WTC11 (cell line): Measurements from ENCODE around the gene U2AF2. TPM values are rescaled to one million over a fixed set of nuclear protein-coding genes. Genes with fewer than 3 reads are reported as not detected.

Source experiments
- ATAC-seq: fragments of 200-7000 bp; cut with Tn5 transposase; 2 replicates; pipeline ENCODE4 v1.10.0; 2021; ENCODE audit warnings: mild to moderate bottlenecking, moderate library complexity
- CTCF ChIA-PET: fragments of 300-600 bp; sonication (Branson Sonifier 250); formaldehyde crosslinking; loops from one replicate; lab custom pipeline; 2021; ENCODE audit warnings: antibody characterized with exemption; lab: Charles Lee
- POLR2A ChIA-PET: fragments of 350-600 bp; sonication (Branson Sonifier 250); formaldehyde crosslinking; loops from one replicate; lab custom pipeline; 2021; ENCODE audit warnings: antibody characterized with exemption; lab: Charles Lee
- DNase-seq: peaks from one replicate; pipeline ENCODE4 v3.0.0; 2021; ENCODE audit warnings: low spot score
- H3K27ac Mint-ChIP-seq: 2 replicates; pipeline ENCODE4 v1.8.0; 2021; ENCODE audit warnings: mixed read lengths
- H3K27me3 Mint-ChIP-seq: 2 replicates; pipeline ENCODE4 v1.8.0; 2021; ENCODE audit warnings: low read depth, mild to moderate bottlenecking, moderate library complexity, mixed read lengths
- H3K36me3 Mint-ChIP-seq: 2 replicates; pipeline ENCODE4 v1.8.0; 2021; ENCODE audit warnings: mixed read lengths
- H3K4me1 Mint-ChIP-seq: 2 replicates; pipeline ENCODE4 v1.8.0; 2022; ENCODE audit warnings: mixed read lengths
- H3K4me3 Mint-ChIP-seq: 2 replicates; pipeline ENCODE4 v1.8.0; 2021; ENCODE audit warnings: mild to moderate bottlenecking, moderate library complexity, mixed read lengths
- H3K9me3 Mint-ChIP-seq: 2 replicates; pipeline ENCODE4 v1.8.0; 2021; ENCODE audit warnings: mixed read lengths
- CBFB ChIP-seq: sonication (generic); formaldehyde crosslinking; IDR thresholded peaks from 2 replicates; pipeline ENCODE4 v1.8.1; 2022; ENCODE audit warnings: mild to moderate bottlenecking, low read depth, missing genetic modification reagents
- ELF4 ChIP-seq: sonication (generic); formaldehyde crosslinking; IDR thresholded peaks from 2 replicates; pipeline ENCODE4 v1.8.1; 2022; ENCODE audit warnings: low read depth, mild to moderate bottlenecking, moderate library complexity, missing genetic modification reagents
- FOXP1 ChIP-seq: sonication (generic); formaldehyde crosslinking; IDR thresholded peaks from 2 replicates; pipeline ENCODE4 v1.8.0; 2022; ENCODE audit warnings: missing genetic modification reagents, mild to moderate bottlenecking, moderate library complexity, borderline replicate concordance
- GTF2I ChIP-seq: fragments of 250-450 bp; sonication (Bioruptor Pico); conservative IDR thresholded peaks from 2 replicates; pipeline ENCODE4 v1.4.0; 2021; ENCODE audit warnings: mild to moderate bottlenecking
- JAZF1 ChIP-seq: fragments of 250-450 bp; sonication (Bioruptor Pico); IDR thresholded peaks from 2 replicates; pipeline ENCODE4 v1.9.0; 2021; ENCODE audit warnings: moderate library complexity, mild to moderate bottlenecking, inconsistent platforms
- JUN ChIP-seq: sonication (generic); formaldehyde crosslinking; IDR thresholded peaks from 2 replicates; pipeline ENCODE4 v1.8.0; 2023; ENCODE audit warnings: mild to moderate bottlenecking, missing genetic modification reagents
- KAT7 ChIP-seq: sonication (generic); formaldehyde crosslinking; IDR thresholded peaks from 2 replicates; pipeline ENCODE4 v1.8.1; 2023; ENCODE audit warnings: missing genetic modification reagents, mild to moderate bottlenecking, borderline replicate concordance
- NFATC4 ChIP-seq: fragments of 250-450 bp; sonication (Bioruptor Pico); IDR thresholded peaks from 2 replicates; pipeline ENCODE4 v1.9.0; 2021; ENCODE audit warnings: mild to moderate bottlenecking
- NFE2L1 ChIP-seq: sonication (generic); formaldehyde crosslinking; IDR thresholded peaks from 2 replicates; pipeline ENCODE4 v1.8.1; 2023; ENCODE audit warnings: missing genetic modification reagents
- OVOL2 ChIP-seq: fragments of 250-450 bp; sonication (Bioruptor Pico); IDR thresholded peaks from 2 replicates; pipeline ENCODE4 v1.9.0; 2021; ENCODE audit warnings: mild to moderate bottlenecking, borderline replicate concordance
- TEAD1 ChIP-seq: sonication (generic); formaldehyde crosslinking; IDR thresholded peaks from 2 replicates; pipeline ENCODE4 v1.8.0; 2022; ENCODE audit warnings: mild to moderate bottlenecking, missing genetic modification reagents
- ZNF263 ChIP-seq: sonication (generic); formaldehyde crosslinking; IDR thresholded peaks from 2 replicates; pipeline ENCODE4 v1.8.1; 2022; ENCODE audit warnings: low read depth, mild to moderate bottlenecking, moderate library complexity, missing genetic modification reagents
- ZNF317 ChIP-seq: sonication (generic); formaldehyde crosslinking; IDR thresholded peaks from 2 replicates; pipeline ENCODE4 v1.8.1; 2023; ENCODE audit warnings: low read depth, mild to moderate bottlenecking, moderate library complexity, missing genetic modification reagents, borderline replicate concordance
- total RNA-seq: library from RNA; stranded (reverse); gene quantifications from 3 replicates; pipeline ENCODE4 v1.2.3, GENCODE V29; 2021
- TF ChIP-seq, protein P1 (sequence below): sonication (generic); formaldehyde crosslinking; IDR thresholded peaks from 2 replicates; pipeline ENCODE4 v1.8.1; 2023; ENCODE audit warnings: mild to moderate bottlenecking, moderate library complexity, missing genetic modification reagents
- TF ChIP-seq, protein P2 (sequence below): sonication (generic); formaldehyde crosslinking; IDR thresholded peaks from 2 replicates; pipeline ENCODE4 v1.8.1; 2023; ENCODE audit warnings: mild to moderate bottlenecking, missing genetic modification reagents, moderate library complexity
- TF ChIP-seq, protein P3 (sequence below): sonication (generic); formaldehyde crosslinking; IDR thresholded peaks from 2 replicates; pipeline ENCODE4 v1.8.1; 2023; ENCODE audit warnings: mild to moderate bottlenecking, missing genetic modification reagents
- TF ChIP-seq, protein P4 (sequence below): fragments of 250-450 bp; sonication (Bioruptor Pico); IDR thresholded peaks from 2 replicates; pipeline ENCODE4 v1.9.0; 2021; ENCODE audit warnings: moderate library complexity, mild to moderate bottlenecking, inconsistent platforms, borderline replicate concordance
- TF ChIP-seq, protein P5 (sequence below): sonication (generic); formaldehyde crosslinking; IDR thresholded peaks from 2 replicates; pipeline ENCODE4 v1.8.0; 2022; ENCODE audit warnings: mild to moderate bottlenecking, missing genetic modification reagents
- TF ChIP-seq, protein P6 (sequence below): sonication (generic); formaldehyde crosslinking; IDR thresholded peaks from 2 replicates; pipeline ENCODE4 v1.8.1; 2023; ENCODE audit warnings: mild to moderate bottlenecking, missing genetic modification reagents
- TF ChIP-seq, protein P7 (sequence below): sonication (generic); formaldehyde crosslinking; IDR thresholded peaks from 2 replicates; pipeline ENCODE4 v1.8.0; 2022; ENCODE audit warnings: mild to moderate bottlenecking, missing genetic modification reagents
- TF ChIP-seq, protein P8 (sequence below): sonication (generic); formaldehyde crosslinking; IDR thresholded peaks from 2 replicates; pipeline ENCODE4 v1.8.1; 2022; ENCODE audit warnings: mild to moderate bottlenecking, moderate library complexity, missing genetic modification reagents

U2AF2 gene
- total RNA-seq, 1 experiment from 2014 or later, result 302 TPM

DNA sequence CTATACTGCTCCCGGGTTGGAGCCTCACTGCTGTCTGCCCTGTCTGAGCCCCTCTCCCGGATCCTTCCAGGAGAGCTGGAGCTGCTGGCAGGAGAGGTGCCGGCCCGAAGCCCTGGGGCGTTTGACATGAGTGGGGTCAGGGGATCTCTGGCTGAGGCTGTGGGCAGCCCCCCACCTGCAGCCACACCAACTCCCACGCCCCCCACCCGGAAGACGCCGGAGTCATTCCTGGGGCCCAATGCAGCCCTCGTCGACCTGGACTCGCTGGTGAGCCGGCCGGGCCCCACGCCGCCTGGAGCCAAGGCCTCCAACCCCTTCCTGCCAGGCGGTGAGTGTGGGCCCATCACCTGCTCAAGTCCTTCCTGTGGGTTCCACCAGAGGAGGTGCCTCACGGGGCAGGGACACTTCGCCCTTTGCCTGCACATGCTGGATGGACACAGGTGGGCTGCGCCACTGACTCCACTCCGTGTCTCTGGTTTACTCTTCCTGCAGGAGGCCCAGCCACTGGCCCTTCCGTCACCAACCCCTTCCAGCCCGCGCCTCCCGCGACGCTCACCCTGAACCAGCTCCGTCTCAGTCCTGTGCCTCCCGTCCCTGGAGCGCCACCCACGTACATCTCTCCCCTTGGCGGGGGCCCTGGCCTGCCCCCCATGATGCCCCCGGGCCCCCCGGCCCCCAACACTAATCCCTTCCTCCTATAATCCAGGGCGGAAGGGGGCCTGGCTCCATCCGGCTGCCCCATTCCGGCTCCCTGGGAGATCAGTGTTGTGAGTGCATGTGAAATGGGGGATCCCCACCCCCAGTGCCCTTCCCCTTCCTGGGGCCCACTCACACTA is 40.0 kb downstream of the U2AF2 start:
- H3K27ac Mint-ChIP-seq, result no peak overlapping the region
- no peak overlapping the region for H3K4me3 Mint-ChIP-seq
- TF ChIP-seq TEAD1 (CRISPR knock-in tag), result no peak
- no peak for TF ChIP-seq JAZF1 (CRISPR knock-in tag)
- TF ChIP-seq, protein P1, sequence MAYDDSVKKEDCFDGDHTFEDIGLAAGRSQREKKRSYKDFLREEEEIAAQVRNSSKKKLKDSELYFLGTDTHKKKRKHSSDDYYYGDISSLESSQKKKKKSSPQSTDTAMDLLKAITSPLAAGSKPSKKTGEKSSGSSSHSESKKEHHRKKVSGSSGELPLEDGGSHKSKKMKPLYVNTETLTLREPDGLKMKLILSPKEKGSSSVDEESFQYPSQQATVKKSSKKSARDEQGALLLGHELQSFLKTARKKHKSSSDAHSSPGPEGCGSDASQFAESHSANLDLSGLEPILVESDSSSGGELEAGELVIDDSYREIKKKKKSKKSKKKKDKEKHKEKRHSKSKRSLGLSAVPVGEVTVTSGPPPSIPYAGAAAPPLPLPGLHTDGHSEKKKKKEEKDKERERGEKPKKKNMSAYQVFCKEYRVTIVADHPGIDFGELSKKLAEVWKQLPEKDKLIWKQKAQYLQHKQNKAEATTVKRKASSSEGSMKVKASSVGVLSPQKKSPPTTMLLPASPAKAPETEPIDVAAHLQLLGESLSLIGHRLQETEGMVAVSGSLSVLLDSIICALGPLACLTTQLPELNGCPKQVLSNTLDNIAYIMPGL (CRISPR knock-in tag), result no peak
- no peak for TF ChIP-seq ZNF317 (CRISPR knock-in tag)
- no peak for TF ChIP-seq ELF4 (CRISPR knock-in tag)
- TF ChIP-seq, all 79 proteins: peak for 0
- Mint-ChIP-seq H3K36me3 (peaks cover 28% of the 10 kb centered on the region), H3K9me3 (no peaks in the 10 kb centered on the region), H3K4me1 (no peaks in the 10 kb centered on the region), H3K27me3 (no peaks in the 10 kb centered on the region)
- DNase-seq (no peak), ATAC-seq (no peak)
- ChIA-PET POLR2A (no interaction called here), CTCF (interaction anchor here (1.5 kb wide), 1 partner anchor 9 kb away, joined by 3 read pairs; no protein-coding TSS in a partner anchor)

DNA sequence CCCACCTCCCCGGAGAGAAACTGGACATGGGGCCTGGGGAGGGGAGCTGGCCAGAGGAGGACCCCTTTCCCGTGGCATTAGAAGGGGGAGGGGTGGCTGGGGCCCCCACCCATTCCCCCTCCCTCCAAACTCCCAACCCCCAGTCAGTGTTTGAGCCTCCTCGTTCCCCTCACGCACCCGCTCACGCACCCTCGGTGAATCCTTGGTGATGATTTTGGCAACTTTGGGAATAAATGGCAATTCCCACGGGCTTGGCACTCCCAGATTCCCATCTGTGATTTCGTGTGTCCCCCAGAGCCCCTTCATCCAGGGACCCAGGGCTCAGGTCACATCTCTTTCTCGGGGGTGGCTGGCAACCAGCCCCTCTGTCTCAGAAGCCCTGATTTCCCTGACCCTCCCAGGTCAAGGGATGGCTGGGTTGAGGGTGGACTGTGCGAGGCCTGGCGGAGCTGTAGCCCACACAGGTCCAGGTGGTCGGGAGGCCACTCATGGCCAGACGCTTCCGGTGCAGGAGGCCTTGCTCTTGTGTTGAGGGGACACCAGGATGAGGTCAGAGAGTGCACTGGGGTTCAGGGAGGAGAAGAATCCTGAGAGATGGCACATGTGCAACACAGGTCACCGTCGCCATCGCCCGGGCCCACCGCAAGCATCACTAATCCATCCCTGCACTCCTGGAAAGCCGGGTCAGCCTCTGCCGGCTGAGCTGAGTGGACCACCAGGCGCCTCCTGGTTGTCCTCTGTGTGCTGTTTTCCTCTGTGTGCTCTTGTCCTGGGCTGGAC is 40.9 kb downstream of the U2AF2 start:
- Mint-ChIP-seq H3K27ac (no peak overlapping the region), H3K9me3 (no peaks in the 10 kb centered on the region), H3K4me3 (no peak overlapping the region), H3K36me3 (peaks cover 28% of the 10 kb centered on the region), H3K27me3 (no peaks in the 10 kb centered on the region), H3K4me1 (no peaks in the 10 kb centered on the region)
- no peak for TF ChIP-seq GTF2I
- TF ChIP-seq NFE2L1 (CRISPR knock-in tag), result no peak
- TF ChIP-seq, protein P2, sequence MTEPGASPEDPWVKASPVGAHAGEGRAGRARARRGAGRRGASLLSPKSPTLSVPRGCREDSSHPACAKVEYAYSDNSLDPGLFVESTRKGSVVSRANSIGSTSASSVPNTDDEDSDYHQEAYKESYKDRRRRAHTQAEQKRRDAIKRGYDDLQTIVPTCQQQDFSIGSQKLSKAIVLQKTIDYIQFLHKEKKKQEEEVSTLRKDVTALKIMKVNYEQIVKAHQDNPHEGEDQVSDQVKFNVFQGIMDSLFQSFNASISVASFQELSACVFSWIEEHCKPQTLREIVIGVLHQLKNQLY, result no peak
- no peak for TF ChIP-seq ZNF263 (CRISPR knock-in tag)
- TF ChIP-seq, protein P3, sequence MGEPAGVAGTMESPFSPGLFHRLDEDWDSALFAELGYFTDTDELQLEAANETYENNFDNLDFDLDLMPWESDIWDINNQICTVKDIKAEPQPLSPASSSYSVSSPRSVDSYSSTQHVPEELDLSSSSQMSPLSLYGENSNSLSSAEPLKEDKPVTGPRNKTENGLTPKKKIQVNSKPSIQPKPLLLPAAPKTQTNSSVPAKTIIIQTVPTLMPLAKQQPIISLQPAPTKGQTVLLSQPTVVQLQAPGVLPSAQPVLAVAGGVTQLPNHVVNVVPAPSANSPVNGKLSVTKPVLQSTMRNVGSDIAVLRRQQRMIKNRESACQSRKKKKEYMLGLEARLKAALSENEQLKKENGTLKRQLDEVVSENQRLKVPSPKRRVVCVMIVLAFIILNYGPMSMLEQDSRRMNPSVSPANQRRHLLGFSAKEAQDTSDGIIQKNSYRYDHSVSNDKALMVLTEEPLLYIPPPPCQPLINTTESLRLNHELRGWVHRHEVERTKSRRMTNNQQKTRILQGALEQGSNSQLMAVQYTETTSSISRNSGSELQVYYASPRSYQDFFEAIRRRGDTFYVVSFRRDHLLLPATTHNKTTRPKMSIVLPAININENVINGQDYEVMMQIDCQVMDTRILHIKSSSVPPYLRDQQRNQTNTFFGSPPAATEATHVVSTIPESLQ (CRISPR knock-in tag), result no peak
- TF ChIP-seq, protein P4, sequence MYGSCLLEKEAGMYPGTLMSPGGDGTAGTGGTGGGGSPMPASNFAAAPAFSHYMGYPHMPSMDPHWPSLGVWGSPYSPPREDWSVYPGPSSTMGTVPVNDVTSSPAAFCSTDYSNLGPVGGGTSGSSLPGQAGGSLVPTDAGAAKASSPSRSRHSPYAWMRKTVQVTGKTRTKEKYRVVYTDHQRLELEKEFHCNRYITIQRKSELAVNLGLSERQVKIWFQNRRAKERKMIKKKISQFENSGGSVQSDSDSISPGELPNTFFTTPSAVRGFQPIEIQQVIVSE (CRISPR knock-in tag), result no peak
- TF ChIP-seq JAZF1 (CRISPR knock-in tag), result no peak
- no peak for TF ChIP-seq FOXP1 (CRISPR knock-in tag)
- TF ChIP-seq, protein P5, sequence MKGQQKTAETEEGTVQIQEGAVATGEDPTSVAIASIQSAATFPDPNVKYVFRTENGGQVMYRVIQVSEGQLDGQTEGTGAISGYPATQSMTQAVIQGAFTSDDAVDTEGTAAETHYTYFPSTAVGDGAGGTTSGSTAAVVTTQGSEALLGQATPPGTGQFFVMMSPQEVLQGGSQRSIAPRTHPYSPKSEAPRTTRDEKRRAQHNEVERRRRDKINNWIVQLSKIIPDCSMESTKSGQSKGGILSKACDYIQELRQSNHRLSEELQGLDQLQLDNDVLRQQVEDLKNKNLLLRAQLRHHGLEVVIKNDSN (CRISPR knock-in tag), result no peak
- TF ChIP-seq, protein P6, sequence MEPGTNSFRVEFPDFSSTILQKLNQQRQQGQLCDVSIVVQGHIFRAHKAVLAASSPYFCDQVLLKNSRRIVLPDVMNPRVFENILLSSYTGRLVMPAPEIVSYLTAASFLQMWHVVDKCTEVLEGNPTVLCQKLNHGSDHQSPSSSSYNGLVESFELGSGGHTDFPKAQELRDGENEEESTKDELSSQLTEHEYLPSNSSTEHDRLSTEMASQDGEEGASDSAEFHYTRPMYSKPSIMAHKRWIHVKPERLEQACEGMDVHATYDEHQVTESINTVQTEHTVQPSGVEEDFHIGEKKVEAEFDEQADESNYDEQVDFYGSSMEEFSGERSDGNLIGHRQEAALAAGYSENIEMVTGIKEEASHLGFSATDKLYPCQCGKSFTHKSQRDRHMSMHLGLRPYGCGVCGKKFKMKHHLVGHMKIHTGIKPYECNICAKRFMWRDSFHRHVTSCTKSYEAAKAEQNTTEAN (CRISPR knock-in tag), result no peak
- no peak for TF ChIP-seq JUN
- TF ChIP-seq, protein P7, sequence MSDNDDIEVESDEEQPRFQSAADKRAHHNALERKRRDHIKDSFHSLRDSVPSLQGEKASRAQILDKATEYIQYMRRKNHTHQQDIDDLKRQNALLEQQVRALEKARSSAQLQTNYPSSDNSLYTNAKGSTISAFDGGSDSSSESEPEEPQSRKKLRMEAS, result no peak
- no peak for TF ChIP-seq NFATC4 (CRISPR knock-in tag)
- no peak for TF ChIP-seq OVOL2 (CRISPR knock-in tag)
- TF ChIP-seq ELF4 (CRISPR knock-in tag), result no peak
- TF ChIP-seq CBFB (CRISPR knock-in tag), result no peak
- TF ChIP-seq KAT7 (CRISPR knock-in tag), result no peak
- TF ChIP-seq, protein P8, sequence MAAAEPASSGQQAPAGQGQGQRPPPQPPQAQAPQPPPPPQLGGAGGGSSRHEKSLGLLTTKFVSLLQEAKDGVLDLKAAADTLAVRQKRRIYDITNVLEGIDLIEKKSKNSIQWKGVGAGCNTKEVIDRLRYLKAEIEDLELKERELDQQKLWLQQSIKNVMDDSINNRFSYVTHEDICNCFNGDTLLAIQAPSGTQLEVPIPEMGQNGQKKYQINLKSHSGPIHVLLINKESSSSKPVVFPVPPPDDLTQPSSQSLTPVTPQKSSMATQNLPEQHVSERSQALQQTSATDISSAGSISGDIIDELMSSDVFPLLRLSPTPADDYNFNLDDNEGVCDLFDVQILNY (CRISPR knock-in tag), result no peak
- ChIA-PET POLR2A (no interaction called here), CTCF (interaction anchor here (1.0 to 1.5 kb wide), 2 partner anchors 8 to 24 kb away, joined by 3 read pairs; no protein-coding TSS in a partner anchor)
- DNase-seq (no peak), ATAC-seq (no peak)
